Keratinocyte (primary cell): ENCODE results near the gene ALB. TPM values are rescaled to one million over a fixed set of nuclear protein-coding genes. Genes with fewer than 3 reads are reported as not detected.

Source experiments
- DNase-seq: peaks from one replicate; pipeline ENCODE4 v3.0.0-alpha.2; 2011; ENCODE audit warnings: low read depth, missing footprints, low spot score
- FAIRE-seq: peaks from 2 replicates; lab custom pipeline; 2011; peaks lifted over from hg19 to GRCh38; lab: Jason Lieb, UNC
- H2AFZ ChIP-seq: 2 replicates; pipeline ENCODE4 v1.6.0; 2012; ENCODE audit warnings: low read length, control low read depth, inconsistent platforms; ENCODE audit not compliant: control insufficient read depth
- H3K27ac ChIP-seq: 2 replicates; pipeline ENCODE4 v1.5.1; 2011; ENCODE audit warnings: low read length; ENCODE audit not compliant: control insufficient read depth, insufficient read depth
- H3K27me3 ChIP-seq: 3 replicates; pipeline ENCODE4 v1.6.0; 2011; ENCODE audit warnings: low read length; ENCODE audit not compliant: control insufficient read depth, insufficient read depth; ENCODE audit errors: extremely low read depth
- H3K36me3 ChIP-seq, 2 experiments: 2 replicates in 1 of 2; 3 replicates in 1 of 2; pipeline ENCODE4 v1.5.1; 2011; ENCODE audit warnings: low read length in 2 of 2, mild to moderate bottlenecking in 1 of 2; ENCODE audit not compliant: control insufficient read depth in 2 of 2, insufficient read depth in 2 of 2; ENCODE audit errors: extremely low read depth in 1 of 2
- H3K4me1 ChIP-seq: 3 replicates; pipeline ENCODE4 v1.5.1; 2011; ENCODE audit warnings: low read length; ENCODE audit not compliant: control insufficient read depth, insufficient read depth; ENCODE audit errors: extremely low read depth
- H3K4me2 ChIP-seq: 3 replicates; pipeline ENCODE4 v1.6.0; 2011; ENCODE audit warnings: low read depth, low read length; ENCODE audit not compliant: control insufficient read depth, insufficient read depth; ENCODE audit errors: extremely low read depth
- H3K4me3 ChIP-seq, 3 experiments: fragments of 200-600 bp in 1 of 3; sonication (generic) in 1 of 3; 2 replicates in 2 of 3; 3 replicates in 1 of 3; pipeline ENCODE4 v1.5.1; 2011 to 2016; ENCODE audit warnings: low read length in 3 of 3, mild to moderate bottlenecking in 3 of 3, control low read depth in 2 of 3, inconsistent platforms in 1 of 3, low read depth in 1 of 3, mixed read lengths in 1 of 3, mixed run types in 1 of 3, moderate library complexity in 1 of 3; ENCODE audit not compliant: control insufficient read depth in 2 of 3, insufficient read depth in 2 of 3; ENCODE audit errors: extremely low read depth in 1 of 3
- H3K79me2 ChIP-seq: 2 replicates; pipeline ENCODE4 v1.6.0; 2012; ENCODE audit warnings: low read length; ENCODE audit not compliant: control insufficient read depth, insufficient read depth
- H3K9ac ChIP-seq: 3 replicates; pipeline ENCODE4 v1.6.0; 2011; ENCODE audit warnings: low read length; ENCODE audit not compliant: control insufficient read depth, insufficient read depth; ENCODE audit errors: extremely low read depth
- H3K9me1 ChIP-seq: 3 replicates; pipeline ENCODE4 v1.6.0; 2011; ENCODE audit warnings: low read length; ENCODE audit not compliant: control insufficient read depth, insufficient read depth; ENCODE audit errors: extremely low read depth
- H3K9me3 ChIP-seq: 2 replicates; pipeline ENCODE4 v1.5.1; 2012; ENCODE audit warnings: low read depth, low read length; ENCODE audit not compliant: control insufficient read depth
- H4K20me1 ChIP-seq: 3 replicates; pipeline ENCODE4 v1.6.0; 2011; ENCODE audit warnings: low read length; ENCODE audit not compliant: control insufficient read depth, insufficient read depth; ENCODE audit errors: extremely low read depth
- CTCF ChIP-seq, 3 experiments: IDR thresholded peaks in 1 of 3; conservative IDR thresholded peaks in 1 of 3; optimal IDR thresholded peaks in 1 of 3; 2 replicates in 2 of 3; 3 replicates in 1 of 3; pipeline versions ENCODE3 to v1.5.1; 2011; ENCODE audit warnings: low read length in 3 of 3, mild to moderate bottlenecking in 3 of 3, moderate library complexity in 2 of 3, control low read depth in 1 of 3, inconsistent platforms in 1 of 3; ENCODE audit not compliant: insufficient read depth in 2 of 3; ENCODE audit errors: extremely low read depth in 1 of 3
- EZH2 ChIP-seq: IDR thresholded peaks from one replicate; pipeline ENCODE4 v1.6.1; 2012; ENCODE audit warnings: inconsistent platforms, mild to moderate bottlenecking, low read length, moderate library complexity
- dilution Hi-C: fragments of 300-500 bp; cut with MboI; formaldehyde crosslinking; loops from one replicate; pipeline ENCODE4 v1.7.0; 2020; ENCODE audit warnings: low sequenced_read_pairs; ENCODE audit not compliant: extremely low pct_ligation_motif_present
- polyA plus RNA-seq, 5 experiments: library from polyadenylated mRNA; depleted of rRNA in 3 of 5; stranded (reverse) in 3 of 5; stranded (forward) in 1 of 5; unstranded in 1 of 5; fragments of >200 nt; gene quantifications; 1 replicate in 1 of 5; 2 replicates in 3 of 5; 3 replicates in 1 of 5; pipeline versions ENCODE4 v1.2.1 to v1.2.3, GENCODE V29; 2011 to 2012; ENCODE audit warnings: missing spikeins in 2 of 5, low read depth in 1 of 5, low replicate concordance in 1 of 5

ALB gene
- polyA plus RNA-seq, 1 donor (not counting 4 experiments of a cell fraction or from before 2014, with no cell fraction given), result not detected

- Histone ChIP-seq H3K9ac (no peak overlapping the region), H2AFZ (no peak overlapping the region), H3K4me2 (no peak overlapping the region), H3K79me2 (no peaks in the 10 kb centered on the region), H4K20me1 (no peaks in the 10 kb centered on the region), H3K4me3 (no peak overlapping the region), H3K9me3 (no peaks in the 10 kb centered on the region), H3K9me1 (no peaks in the 10 kb centered on the region), H3K27ac (no peak overlapping the region), H3K36me3 (no peaks in the 10 kb centered on the region), H3K27me3 (no peaks in the 10 kb centered on the region), H3K4me1 (no peaks in the 10 kb centered on the region)
- dilution Hi-C loops, result no loop called here
- no peak for TF ChIP-seq CTCF (optimal IDR thresholded peaks at IDR 0.05 in 1 of 3, IDR thresholded peaks at IDR 0.05 in 1 of 3, conservative IDR thresholded peaks at IDR 0.05 in 1 of 3; ENCODE audit: extremely low read depth in 1 of 3, insufficient read depth in 2 of 3, low read length in 3 of 3)
- no peak for TF ChIP-seq EZH2
- FAIRE-seq, result no peak
- no peak for DNase-seq
Observed at GRCh38 chr4:73414936-73415271, 10.8 kb downstream of the ALB start.

GRCh38 chr4:73415807-73416238 lies 11.7 kb downstream of the ALB start:
- dilution Hi-C loops, result no loop called here
- no peak overlapping the region for H3K4me2 ChIP-seq
- no peak overlapping the region for H3K9ac ChIP-seq
- TF ChIP-seq EZH2, result no peak
- no peak for TF ChIP-seq CTCF (optimal IDR thresholded peaks at IDR 0.05 in 1 of 3, IDR thresholded peaks at IDR 0.05 in 1 of 3, conservative IDR thresholded peaks at IDR 0.05 in 1 of 3; ENCODE audit: extremely low read depth in 1 of 3, insufficient read depth in 2 of 3, low read length in 3 of 3)
- DNase-seq, result no peak
- H3K36me3 ChIP-seq, result no peaks in the 10 kb centered on the region
- H3K9me3 ChIP-seq, result no peaks in the 10 kb centered on the region
- FAIRE-seq, result no peak
- H3K27ac ChIP-seq, result no peak overlapping the region
- H3K27me3 ChIP-seq, result no peaks in the 10 kb centered on the region
- no peaks in the 10 kb centered on the region for H4K20me1 ChIP-seq
- H3K79me2 ChIP-seq, result no peaks in the 10 kb centered on the region
- no peak overlapping the region for H2AFZ ChIP-seq
- no peaks in the 10 kb centered on the region for H3K9me1 ChIP-seq
- no peaks in the 10 kb centered on the region for H3K4me1 ChIP-seq
- no peak overlapping the region for H3K4me3 ChIP-seq
